H1 (cell line): ENCODE results near the gene DDAH2. TPM values are rescaled to one million over a fixed set of nuclear protein-coding genes. Genes with fewer than 3 reads are reported as not detected.

ENCODE experiments used
- CTCF ChIA-PET: fragments of 300-600 bp; sonication (Branson Sonifier 250); formaldehyde crosslinking; loops from one replicate; lab custom pipeline; 2021; ENCODE audit not compliant: partially characterized antibody; lab: Charles Lee
- POLR2A ChIA-PET: fragments of 300-600 bp; sonication (Branson Sonifier 250); formaldehyde crosslinking; loops from one replicate; lab custom pipeline; 2021; ENCODE audit warnings: inconsistent platforms; ENCODE audit not compliant: partially characterized antibody; lab: Charles Lee
- DNase-seq, 2 experiments: peaks; one replicate each; pipeline versions ENCODE4 v3.0.0 to v3.0.0-alpha.2; 2010 to 2022; ENCODE audit warnings: low spot score in 2 of 2, low read depth in 1 of 2, mixed read lengths in 1 of 2
- FAIRE-seq: peaks from 2 replicates; lab custom pipeline; 2011; peaks lifted over from hg19 to GRCh38; lab: Jason Lieb, UNC
- H2AFZ ChIP-seq: 2 replicates; pipeline ENCODE4 v1.8.1; 2012; ENCODE audit warnings: low read length, inconsistent platforms
- H2AK5ac ChIP-seq: 2 replicates; pipeline ENCODE4 v1.6.1; 2013; ENCODE audit warnings: low read depth, low read length
- H2BK120ac ChIP-seq: replicated peaks from 2 replicates; pipeline ENCODE3; 2013; ENCODE audit warnings: low read depth, low read length, inconsistent platforms
- H2BK12ac ChIP-seq: 2 replicates; pipeline ENCODE4 v1.6.1; 2013; ENCODE audit warnings: low read depth, low read length
- H2BK15ac ChIP-seq: 2 replicates; pipeline ENCODE4 v1.6.1; 2013; ENCODE audit warnings: low read length
- H2BK20ac ChIP-seq: 2 replicates; pipeline ENCODE4 v1.6.1; 2013; ENCODE audit warnings: low read length
- H2BK5ac ChIP-seq: 2 replicates; pipeline ENCODE4 v1.6.1; 2013; ENCODE audit warnings: low read depth, low read length
- H3K14ac ChIP-seq: 2 replicates; pipeline ENCODE4 v1.6.1; 2013; ENCODE audit warnings: inconsistent platforms; ENCODE audit not compliant: insufficient read length
- H3K18ac ChIP-seq: 2 replicates; pipeline ENCODE4 v1.6.1; 2013; ENCODE audit warnings: low read length; ENCODE audit errors: extremely low read depth
- H3K23ac ChIP-seq: 2 replicates; pipeline ENCODE4 v1.6.1; 2013; ENCODE audit warnings: inconsistent platforms; ENCODE audit not compliant: insufficient read length
- H3K23me2 ChIP-seq: 2 replicates; pipeline ENCODE4 v1.6.1; 2013; ENCODE audit warnings: low read depth, low read length
- H3K27ac ChIP-seq: 2 replicates; pipeline ENCODE4 v1.6.1; 2011; ENCODE audit warnings: low read depth, low read length, inconsistent platforms
- H3K27me3 ChIP-seq, 4 experiments: replicated peaks in 1 of 4; 1 replicate in 1 of 4; 2 replicates in 3 of 4; pipeline versions ENCODE4 v1.6.1 to v1.8.1; 2011 to 2013; ENCODE audit warnings: low read length in 3 of 4, mild to moderate bottlenecking in 3 of 4, inconsistent platforms in 2 of 4, mixed read lengths in 2 of 4, moderate library complexity in 1 of 4; ENCODE audit not compliant: control insufficient read depth in 3 of 4, insufficient read depth in 3 of 4; ENCODE audit errors: extremely low read depth in 1 of 4
- H3K36me3 ChIP-seq, 4 experiments: 2 replicates each; pipeline versions ENCODE4 v1.6.1 to v1.8.1; 2011 to 2013; ENCODE audit warnings: mild to moderate bottlenecking in 4 of 4, low read length in 3 of 4, moderate library complexity in 2 of 4, control low read depth in 1 of 4, inconsistent platforms in 1 of 4; ENCODE audit not compliant: insufficient read depth in 4 of 4, control insufficient read depth in 2 of 4
- H3K4ac ChIP-seq: replicated peaks from 2 replicates; pipeline ENCODE3; 2013; ENCODE audit warnings: low read length, low read depth, mixed read lengths, inconsistent platforms; ENCODE audit not compliant: insufficient read length
- H3K4me1 ChIP-seq, 4 experiments: replicated peaks in 1 of 4; 1 replicate in 1 of 4; 2 replicates in 3 of 4; pipeline versions ENCODE4 v1.6.1 to v1.8.1; 2011 to 2013; ENCODE audit warnings: low read length in 3 of 4, inconsistent platforms in 2 of 4, mixed read lengths in 1 of 4; ENCODE audit not compliant: insufficient read depth in 4 of 4, control insufficient read depth in 3 of 4
- H3K4me2 ChIP-seq, 2 experiments: 2 replicates each; pipeline versions ENCODE4 v1.6.1 to v1.8.1; 2011 to 2013; ENCODE audit warnings: low read depth in 2 of 2, low read length in 2 of 2, control low read depth in 1 of 2, inconsistent platforms in 1 of 2, mild to moderate bottlenecking in 1 of 2; ENCODE audit not compliant: insufficient read depth in 1 of 2
- H3K4me3 ChIP-seq, 4 experiments: fragments of 200-600, 300-600 bp in 1 of 4; sonication (generic), shearing (Covaris generic), sonication (Bioruptor Twin) in 1 of 4; 2 replicates each; pipeline versions ENCODE4 v1.5.1 to v1.8.1; 2011 to 2016; ENCODE audit warnings: low read length in 4 of 4, low read depth in 3 of 4, control low read depth in 2 of 4, inconsistent platforms in 2 of 4, mild to moderate bottlenecking in 2 of 4, mixed read lengths in 1 of 4, moderate library complexity in 1 of 4; ENCODE audit not compliant: insufficient read depth in 2 of 4; ENCODE audit errors: extremely low read depth in 1 of 4
- H3K56ac ChIP-seq: replicated peaks from 2 replicates; pipeline ENCODE3; 2013; ENCODE audit warnings: low read depth, mild to moderate bottlenecking, mixed read lengths, low read length, inconsistent platforms; ENCODE audit not compliant: insufficient read length
- H3K79me1 ChIP-seq: 2 replicates; pipeline ENCODE4 v1.6.1; 2013; ENCODE audit warnings: low read depth, low read length, control low read depth
- H3K79me2 ChIP-seq, 2 experiments: 2 replicates each; pipeline versions ENCODE4 v1.6.1 to v1.8.1; 2012 to 2013; ENCODE audit warnings: low read length in 2 of 2, mild to moderate bottlenecking in 2 of 2, inconsistent platforms in 1 of 2; ENCODE audit not compliant: insufficient read depth in 2 of 2, control insufficient read depth in 1 of 2
- H3K9ac ChIP-seq, 4 experiments: replicated peaks in 1 of 4; 1 replicate in 1 of 4; 2 replicates in 3 of 4; pipeline versions ENCODE4 v1.6.1 to v1.8.1; 2011 to 2013; ENCODE audit warnings: low read depth in 3 of 4, low read length in 3 of 4, control low read depth in 2 of 4, mild to moderate bottlenecking in 2 of 4, moderate library complexity in 2 of 4, inconsistent platforms in 1 of 4; ENCODE audit errors: extremely low read depth in 1 of 4
- H3K9me3 ChIP-seq, 2 experiments: 2 replicates each; pipeline versions ENCODE4 v1.6.1 to v1.8.1; 2012 to 2013; ENCODE audit warnings: mild to moderate bottlenecking in 2 of 2, moderate library complexity in 2 of 2, control low read depth in 1 of 2, inconsistent platforms in 1 of 2, low read depth in 1 of 2, low read length in 1 of 2, mixed read lengths in 1 of 2; ENCODE audit not compliant: insufficient read depth in 2 of 2
- H4K20me1 ChIP-seq, 2 experiments: replicated peaks in 1 of 2; 2 replicates each; pipeline versions ENCODE3 to v1.8.1; 2011 to 2013; ENCODE audit warnings: inconsistent platforms in 2 of 2, low read length in 2 of 2, mild to moderate bottlenecking in 1 of 2; ENCODE audit not compliant: insufficient read depth in 2 of 2, control insufficient read depth in 1 of 2
- H4K5ac ChIP-seq: 2 replicates; pipeline ENCODE4 v1.6.1; 2013; ENCODE audit warnings: low read length, low read depth, mixed read lengths, inconsistent platforms; ENCODE audit not compliant: insufficient read length
- H4K8ac ChIP-seq: 2 replicates; pipeline ENCODE4 v1.8.0; 2013; ENCODE audit warnings: mild to moderate bottlenecking, moderate library complexity, low read length, inconsistent platforms; ENCODE audit not compliant: insufficient read depth; ENCODE audit errors: extremely low read depth
- H4K91ac ChIP-seq: replicated peaks from 2 replicates; pipeline ENCODE3; 2013; ENCODE audit warnings: low read length, mixed read lengths, inconsistent platforms; ENCODE audit not compliant: insufficient read length
- CBX8 ChIP-seq: fragments of 300-800, 300-1000 bp; sonication (generic); IDR thresholded peaks from 2 replicates; pipeline ENCODE4 v1.7.1; 2016; ENCODE audit warnings: low read depth, low read length, borderline replicate concordance
- FOSL1 ChIP-seq: IDR thresholded peaks from 2 replicates; pipeline ENCODE4 v1.6.1; 2011; ENCODE audit warnings: mild to moderate bottlenecking, low read depth, low read length, moderate library complexity; ENCODE audit not compliant: insufficient read depth
- GTF2F1 ChIP-seq: IDR thresholded peaks from 2 replicates; pipeline ENCODE4 v1.6.1; 2012; ENCODE audit warnings: low read depth, low read length, improper control_type of control experiment, borderline replicate concordance
- NANOG ChIP-seq: IDR thresholded peaks from 2 replicates; pipeline ENCODE4 v1.6.1; 2011; ENCODE audit warnings: low read length, low read depth, mild to moderate bottlenecking, inconsistent platforms; ENCODE audit not compliant: insufficient read depth, poor library complexity, severe bottlenecking
- POU5F1 ChIP-seq: IDR thresholded peaks from 2 replicates; pipeline ENCODE4 v1.6.1; 2011; ENCODE audit warnings: low read depth, mild to moderate bottlenecking, low read length, moderate library complexity
- RFX5 ChIP-seq: IDR thresholded peaks from 2 replicates; pipeline ENCODE4 v1.6.1; 2011; ENCODE audit warnings: low read depth, low read length, improper control_type of control experiment, borderline replicate concordance
- SIN3A ChIP-seq, 2 experiments: IDR thresholded peaks in 1 of 2; conservative IDR thresholded peaks in 1 of 2; 2 replicates each; pipeline ENCODE4 v1.6.1; 2011 to 2012; ENCODE audit warnings: low read length in 2 of 2, improper control_type of control experiment in 1 of 2, low read depth in 1 of 2, mild to moderate bottlenecking in 1 of 2
- TAF7 ChIP-seq: optimal IDR thresholded peaks from 2 replicates; pipeline ENCODE3; 2011; ENCODE audit warnings: low read depth, mild to moderate bottlenecking, inconsistent platforms, low read length, moderate library complexity, borderline replicate concordance
- ZNF274 ChIP-seq: IDR thresholded peaks from 2 replicates; pipeline ENCODE4 v1.7.0; 2012; ENCODE audit warnings: low read length, borderline replicate concordance; ENCODE audit errors: extremely low read depth
- WGBS, 2 experiments: shearing (Covaris generic) in 1 of 2; methylation state at CpG; one replicate each; pipeline versions ENCODE4 v1.1.6 to v1.1.7; 2013 to 2015; ENCODE audit warnings: low lambda C conversion rate in 2 of 2, mixed read lengths in 2 of 2, inconsistent platforms in 1 of 2, low coverage in 1 of 2, missing lambda C conversion rate in 1 of 2; ENCODE audit not compliant: insufficient replicate concordance in 2 of 2, insufficient coverage in 1 of 2, insufficient read length in 1 of 2; ENCODE audit errors: extremely low coverage in 1 of 2, missing lambda C conversion rate in 1 of 2; 5-methylcytosine and 5-hydroxymethylcytosine counted together
- polyA plus RNA-seq, 7 experiments: library from polyadenylated mRNA; depleted of rRNA in 3 of 7; stranded (reverse) in 5 of 7; unstranded in 2 of 7; fragments of >200 nt in 5 of 7; fragments of 200-250 nt in 2 of 7; gene quantifications; 1 replicate in 5 of 7; 2 replicates in 1 of 7; 4 replicates in 1 of 7; pipeline versions ENCODE4 v1.2.1 to v1.2.3, GENCODE V29; 2011 to 2013; ENCODE audit warnings: missing spikeins in 2 of 7, mixed read lengths in 2 of 7
- total RNA-seq: library from RNA; stranded (reverse); fragmentation: NEBNext Ultra II Directional; extraction: Animal tissue kit (Norgen Biotek cat#: 25700); gene quantifications from 2 replicates; pipeline ENCODE4 v1.2.1, GENCODE V29; 2021

The DDAH2 gene
- total and polyA plus RNA-seq, 2 of the 8 experiments (the other 6 are each of a cell fraction or from before 2014, with no cell fraction given): 53.3 to 73.5 TPM

GRCh38 chr6:31733734-31734133 lies 4.6 kb upstream of the DDAH2 start:
- FAIRE-seq: no peak
- Histone ChIP-seq H2AK5ac (no peak overlapping the region), H2BK20ac (no peak overlapping the region), H2AFZ (no peak overlapping the region), H3K36me3 (peaks cover 10 to 30% (median 21%) of the 10 kb centered on the region in 4 experiments), H3K4me1 (peaks cover 20 to 33% (median 22%) of the 10 kb centered on the region in 4 experiments), H3K9ac (no peak overlapping the region; a peak in 1 of 7 replicates), H2BK12ac (no peak overlapping the region; the same call in 1 of the 2 replicates), H3K56ac (no peak overlapping the region), H3K4me3 (no peak overlapping the region), H3K4me2 (peak overlapping the region; percentile 78 to 99; a peak in 3 of 4 replicates), H3K23me2 (peaks cover 19% of the 10 kb centered on the region), H3K27me3 (no peaks in the 10 kb centered on the region), H3K23ac (no peak overlapping the region), H3K79me2 (peaks cover 0 to 26% of the 10 kb centered on the region in 2 experiments; a peak in 2 of 4 replicates), H3K14ac (no peak overlapping the region), H4K5ac (no peak overlapping the region), H3K18ac (no peak overlapping the region), H4K20me1 (peaks cover 4 to 5% of the 10 kb centered on the region in 2 experiments), H3K4ac (no peak overlapping the region), H3K27ac (0 out of 2 replicates have a peak overlapping the region, but pooled peaks have one; percentile 25), H3K79me1 (peaks cover 8% of the 10 kb centered on the region; the same call in 1 of the 2 replicates), H2BK120ac (no peak overlapping the region), H2BK5ac (0 out of 2 replicates have a peak overlapping the region, but pooled peaks have one; percentile 53), H4K91ac (no peak overlapping the region), H3K9me3 (no peaks in the 10 kb centered on the region), H4K8ac (no peak overlapping the region), H2BK15ac (no peak overlapping the region)
- WGBS, 2 experiments: 86% methylated on average over 4 of the region's 4 CpGs; no CpG with 5 or more reads in 1 of the 2 experiments
- ChIA-PET POLR2A (interaction anchor here (1.3 to 8.7 kb wide), 5 partner anchors 9 to 102 kb away, joined by 4 to 73 read pairs (median 5); partner anchors contain the start of genes CSNK2B, GPANK1, LY6G6C and MPIG6B), CTCF (interaction anchor here (0.8 to 3.1 kb wide), 7 partner anchors 10 to 96 kb away, joined by 3 to 12 read pairs (median 3); partner anchors contain the start of gene MPIG6B)
- DNase-seq: no peak
- no peak for TF ChIP-seq RFX5
- TF ChIP-seq NANOG: no peak
- TF ChIP-seq CBX8: no peak
- TF ChIP-seq GTF2F1: no peak
- TF ChIP-seq FOSL1: no peak
- TF ChIP-seq TAF7: no peak
- no peak for TF ChIP-seq SIN3A (conservative IDR thresholded peaks at IDR 0.05 in 1 of 2, IDR thresholded peaks at IDR 0.05 in 1 of 2; ENCODE audit: low read depth in 1 of 2, low read length in 2 of 2)
- TF ChIP-seq ZNF274: no peak
- TF ChIP-seq POU5F1: no peak
